ENCODE measurements around the gene SAA2.
"Not testable (repeated sequence)": the region's sequence is repeated elsewhere in the genome, so short reads cannot be mapped to it uniquely, and the experiment has no call there.

Gene SAA2

DNA sequence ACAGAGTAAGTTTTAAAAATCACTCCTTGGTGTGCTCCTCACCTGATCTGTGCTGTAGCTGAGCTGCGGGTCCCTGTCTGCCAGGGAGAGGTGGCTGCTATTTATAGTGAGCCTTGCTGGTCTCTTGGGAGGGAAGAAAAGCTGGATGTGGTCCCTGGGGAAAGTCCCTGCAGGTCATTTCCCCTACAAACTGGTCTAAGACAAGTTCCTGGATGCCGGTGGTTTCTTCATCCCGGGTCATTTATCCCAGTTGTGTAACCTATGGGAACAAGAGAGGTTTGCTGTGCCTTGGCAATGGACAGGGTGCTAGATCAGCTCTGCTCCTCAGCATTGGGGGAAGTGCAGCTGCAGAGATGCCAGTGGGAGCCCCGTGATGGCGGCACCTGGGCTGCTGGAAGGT is at the start of gene SAA2:
SAA2 (minus strand) TSS at position 108 of the 400 bp plus-strand sequence. CDS start 657 bp downstream, outside the sequence.
- DNase-seq, result no peak

DNA sequence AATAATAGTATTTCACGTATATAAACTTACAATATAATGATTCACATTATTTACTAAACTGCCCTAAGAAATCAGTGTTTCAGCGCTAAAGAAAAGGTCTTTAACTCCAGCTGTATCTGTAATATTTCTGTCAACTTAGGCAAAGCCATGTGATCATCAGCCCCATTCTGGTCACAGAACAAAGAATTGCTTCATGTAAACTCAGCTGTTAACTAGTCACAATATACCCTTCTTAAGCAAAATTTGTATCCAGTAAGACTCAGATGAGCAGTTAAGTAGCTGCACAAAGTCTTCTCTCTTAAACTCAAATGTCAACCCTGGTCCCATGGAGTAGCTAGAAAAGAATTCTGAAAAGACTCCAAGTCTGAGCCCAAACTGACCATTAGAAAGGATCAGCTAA is 46.8 kb upstream of the SAA2 start:
- no peak for DNase-seq

DNA sequence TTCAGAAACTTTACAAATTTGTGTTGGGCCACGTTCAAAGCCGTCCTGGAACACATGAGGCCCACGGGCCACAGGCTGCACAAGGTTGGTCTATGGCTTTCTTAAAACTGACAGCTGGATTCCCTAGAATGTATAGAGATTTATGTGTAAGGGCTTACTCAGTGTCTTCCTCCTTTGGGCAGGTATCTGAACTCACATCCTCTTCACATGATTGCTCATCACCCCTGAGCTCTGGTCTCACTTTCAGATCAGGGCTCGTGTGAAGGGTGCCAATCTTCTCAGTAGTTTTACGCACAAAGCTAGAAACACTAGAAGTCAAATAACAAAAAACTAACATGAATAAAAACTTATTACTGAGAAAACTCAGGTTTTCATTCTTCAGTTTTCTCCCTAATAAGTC is 46.4 kb upstream of the SAA2 start:
- no peak for DNase-seq

DNA sequence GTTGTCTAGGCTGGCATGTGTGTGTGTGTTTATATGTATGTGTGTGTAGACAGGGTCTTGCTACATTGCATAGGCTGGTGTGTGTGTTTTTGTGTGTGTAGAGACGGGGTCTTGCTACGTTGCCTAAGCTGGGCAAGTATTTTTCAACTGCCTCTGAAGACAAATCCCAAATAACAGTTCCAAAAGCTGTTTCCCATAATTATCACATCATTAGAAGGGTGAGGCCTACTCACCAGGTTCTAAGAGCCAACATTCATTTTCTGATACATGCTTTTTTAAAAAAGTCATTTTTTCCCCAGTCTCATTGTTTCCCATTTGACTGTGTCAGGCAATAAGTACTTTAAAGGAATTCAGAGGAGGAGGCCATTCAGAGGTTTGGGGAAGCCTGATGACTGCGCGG is 40.4 kb upstream of the SAA2 start:
- DNase-seq, result no peak

DNA sequence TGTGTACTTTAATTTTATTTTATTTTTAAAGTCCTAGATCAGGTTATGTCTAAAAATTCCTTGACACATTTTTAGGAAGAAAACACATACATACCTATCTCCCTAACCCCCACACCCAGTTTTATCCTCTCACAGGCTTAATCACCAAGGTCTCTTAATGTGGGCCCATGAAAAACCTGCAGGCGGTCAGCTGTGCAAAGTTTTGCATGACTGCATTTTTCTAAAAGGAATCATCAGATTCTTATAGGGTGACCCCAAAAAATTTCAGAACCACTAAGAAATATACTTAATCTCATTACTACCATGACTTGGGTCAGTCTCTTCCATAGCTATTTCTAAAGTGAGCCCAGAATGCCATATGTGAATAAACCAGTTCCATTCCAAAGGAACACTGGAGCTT is 37.4 kb upstream of the SAA2 start:
- no peak for DNase-seq

DNA sequence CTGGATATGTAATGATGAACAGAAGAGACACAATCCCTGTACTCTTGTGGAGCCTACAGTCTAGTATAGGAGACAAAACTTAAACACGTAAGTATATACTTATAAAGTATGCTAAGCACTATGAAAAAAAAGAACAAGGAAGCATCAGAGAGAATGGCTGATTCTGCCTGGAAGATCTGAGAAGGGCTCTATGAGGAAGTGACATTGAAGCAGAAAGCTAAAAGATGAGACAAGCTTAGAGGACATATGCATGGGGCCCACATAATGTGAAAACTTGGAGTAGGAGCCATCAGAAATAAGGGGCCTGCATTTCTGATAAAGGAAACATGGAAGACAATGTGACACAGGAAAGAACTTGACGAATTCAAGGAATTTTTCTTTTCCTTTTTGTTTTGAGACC is 34.2 kb upstream of the SAA2 start:
- no peak for DNase-seq

DNA sequence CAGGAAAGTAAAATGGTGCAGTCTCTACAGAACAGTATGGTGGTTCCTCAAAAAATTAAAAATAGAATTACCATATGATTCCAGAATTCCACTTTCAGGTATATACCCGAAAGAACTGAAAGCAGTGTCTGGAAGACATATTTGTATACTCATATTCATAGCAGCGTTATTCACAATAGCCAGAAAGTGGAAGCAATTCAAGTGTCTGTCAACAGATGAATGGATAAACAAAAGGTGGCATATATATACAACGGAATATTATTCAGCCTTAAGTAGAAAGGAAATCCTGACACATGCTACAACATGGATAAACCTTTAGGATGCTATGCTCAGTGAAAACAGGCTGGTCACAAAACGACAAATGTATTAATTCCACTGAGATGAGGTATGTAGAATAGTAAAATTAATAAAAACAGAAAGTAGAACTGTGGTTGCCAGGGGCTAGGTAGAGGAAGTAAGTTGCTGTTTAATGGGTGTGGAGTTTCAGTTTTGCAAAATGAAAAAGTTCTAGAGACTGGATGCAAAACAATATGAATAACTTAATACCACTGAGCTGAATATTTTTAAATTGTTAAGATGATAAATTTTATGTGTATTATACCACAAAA is 32.1 kb upstream of the SAA2 start:
- DNase-seq, result no peak

DNA sequence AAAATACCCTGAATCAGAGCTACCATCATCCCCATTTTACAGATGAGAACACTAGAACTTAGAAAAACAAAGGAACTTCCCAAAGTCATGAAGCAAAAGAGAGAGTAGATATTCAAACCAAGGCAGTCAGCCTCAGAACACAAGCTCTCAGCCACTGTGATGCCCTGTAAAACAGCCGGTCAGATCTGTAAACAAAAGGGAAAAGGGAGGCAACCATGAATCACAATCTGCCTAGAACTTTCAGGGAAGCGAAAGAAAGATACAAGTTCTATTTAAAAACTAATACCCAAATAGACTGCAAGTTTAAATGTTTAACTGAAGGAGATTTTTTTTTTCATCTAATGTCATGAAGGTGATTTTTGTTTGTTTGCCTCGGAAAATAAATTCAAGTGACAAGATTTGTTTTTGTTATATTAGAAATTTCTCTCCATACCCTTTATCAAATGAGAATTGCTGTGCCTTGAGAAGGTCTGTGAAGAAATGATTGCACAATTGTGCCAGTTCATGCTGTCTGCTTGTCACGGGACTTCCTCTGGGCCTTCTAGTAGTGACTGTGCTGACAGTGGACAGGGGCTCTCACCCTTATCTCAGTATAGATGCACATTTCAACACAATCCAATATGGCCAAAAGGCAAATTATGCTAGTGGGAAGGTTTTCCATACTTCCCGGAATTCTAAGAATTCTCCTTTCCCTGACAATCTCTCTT is 29.2 kb upstream of the SAA2 start:
- DNase-seq, result no peak

DNA sequence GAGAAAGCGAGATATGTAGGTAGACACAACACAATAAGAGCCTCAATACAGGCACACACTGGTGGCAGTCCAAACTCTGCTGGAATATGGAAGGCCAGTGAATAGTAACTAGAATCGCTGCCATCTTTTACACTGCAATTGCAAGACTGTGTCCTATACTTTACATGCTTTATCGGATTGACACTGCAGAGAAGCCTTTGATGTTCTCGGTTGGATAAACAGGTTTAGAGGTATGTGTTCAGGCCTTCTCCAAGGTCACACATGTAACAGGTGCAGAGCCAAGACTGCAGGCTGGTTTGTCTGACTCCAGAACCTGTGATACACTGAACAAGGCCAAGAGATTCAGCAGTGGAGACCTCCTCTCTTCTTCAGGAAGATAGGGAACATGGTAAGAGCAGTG is 22.7 kb upstream of the SAA2 start:
- no peak for DNase-seq

DNA sequence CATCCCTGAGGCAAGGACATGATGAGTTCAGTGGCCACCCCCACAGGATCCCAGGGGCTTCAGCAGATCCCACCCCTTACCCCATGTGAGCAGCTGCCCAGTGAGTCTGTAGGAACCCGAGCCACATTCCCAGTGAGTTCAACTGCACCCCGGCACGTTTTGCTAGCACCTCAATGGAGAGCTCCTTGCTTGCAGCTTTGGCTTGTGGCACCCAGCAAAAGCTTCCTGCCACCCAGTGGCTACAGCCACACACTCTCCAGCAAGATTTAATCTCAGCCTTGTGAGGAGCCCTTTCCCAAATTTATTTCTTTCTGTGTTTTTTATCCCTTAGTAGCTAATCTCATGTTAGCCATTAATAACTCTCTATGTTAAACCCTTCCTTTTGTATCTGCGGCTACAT is 21.6 kb upstream of the SAA2 start:
- DNase-seq, result no peak

DNA sequence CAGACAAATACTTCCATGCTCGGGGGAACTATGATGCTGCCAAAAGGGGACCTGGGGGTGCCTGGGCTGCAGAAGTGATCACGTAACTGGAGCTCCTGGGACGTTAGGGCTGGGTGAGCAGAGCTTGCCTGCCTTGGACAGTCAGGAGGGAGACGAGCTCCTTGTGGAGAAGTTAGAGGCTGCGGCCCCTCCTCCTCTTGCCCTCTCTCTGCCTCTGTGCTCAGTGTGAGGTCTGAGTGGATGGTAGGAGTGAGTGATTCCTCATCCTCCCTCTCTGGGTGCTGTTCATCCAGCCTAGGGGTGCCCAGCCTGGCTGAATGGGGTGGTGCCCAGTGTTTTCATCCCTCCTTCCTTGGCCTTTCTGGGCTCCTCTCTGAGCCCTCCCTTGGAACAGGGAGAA is 20.8 kb upstream of the SAA2 start:
- not testable (repeated sequence) for DNase-seq

DNA sequence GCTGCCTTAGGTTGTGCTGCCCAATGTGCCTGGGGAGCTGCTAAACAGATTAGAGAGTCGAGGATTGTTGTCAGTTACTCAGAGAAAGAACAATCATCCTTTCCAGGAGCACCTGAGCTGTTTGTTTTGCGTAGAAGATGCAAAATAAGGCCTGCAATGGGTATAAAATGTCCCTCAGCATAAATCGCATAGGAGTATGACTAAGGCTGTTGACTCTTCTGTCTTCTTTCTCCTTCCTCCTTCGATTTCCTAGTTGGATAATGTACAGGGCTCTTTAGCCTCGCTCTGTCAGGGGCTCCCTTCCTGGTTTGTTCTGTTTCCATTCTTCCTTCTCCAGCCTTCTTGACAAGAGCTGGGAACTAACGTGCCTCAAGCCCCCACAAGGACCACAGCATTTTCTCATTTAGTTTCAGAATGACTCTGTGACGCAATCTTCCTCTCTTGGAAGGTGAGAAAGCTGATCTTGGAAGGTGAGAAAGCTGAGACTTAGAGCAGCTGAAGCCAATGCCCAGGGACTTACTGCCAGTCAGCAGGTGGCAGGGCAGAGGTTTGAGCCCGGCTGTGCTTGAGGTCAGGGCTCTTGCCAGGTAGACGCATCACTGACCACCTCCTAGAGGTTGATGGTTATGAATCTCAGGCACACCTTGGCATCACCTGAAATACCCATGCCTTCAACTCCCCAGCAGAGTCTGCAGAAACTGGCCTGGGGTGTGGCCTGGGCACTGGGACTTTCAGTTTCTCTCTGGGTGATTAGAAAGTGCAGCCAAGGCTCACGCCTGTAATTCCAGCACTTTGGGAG is 19.1 kb upstream of the SAA2 start:
- DNase-seq, result not testable (repeated sequence)

DNA sequence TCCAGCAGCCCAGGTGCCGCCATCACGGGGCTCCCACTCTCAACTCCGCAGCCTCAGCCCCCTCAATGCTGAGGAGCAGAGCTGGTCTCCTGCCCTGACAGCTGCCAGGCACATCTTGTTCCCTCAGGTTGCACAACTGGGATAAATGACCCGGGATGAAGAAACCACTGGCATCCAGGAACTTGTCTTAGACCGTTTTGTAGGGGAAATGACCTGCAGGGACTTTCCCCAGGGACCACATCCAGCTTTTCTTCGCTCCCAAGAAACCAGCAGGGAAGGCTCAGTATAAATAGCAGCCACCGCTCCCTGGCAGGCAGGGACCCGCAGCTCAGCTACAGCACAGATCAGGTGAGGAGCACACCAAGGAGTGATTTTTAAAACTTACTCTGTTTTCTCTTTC is 17.5 kb upstream of the SAA2 start, which contains the start of gene SAA1:
SAA1 (plus strand) TSS at position 316 of the 400 bp plus-strand sequence. CDS start 624 bp downstream, outside the sequence.
- DNase-seq, result no peak

DNA sequence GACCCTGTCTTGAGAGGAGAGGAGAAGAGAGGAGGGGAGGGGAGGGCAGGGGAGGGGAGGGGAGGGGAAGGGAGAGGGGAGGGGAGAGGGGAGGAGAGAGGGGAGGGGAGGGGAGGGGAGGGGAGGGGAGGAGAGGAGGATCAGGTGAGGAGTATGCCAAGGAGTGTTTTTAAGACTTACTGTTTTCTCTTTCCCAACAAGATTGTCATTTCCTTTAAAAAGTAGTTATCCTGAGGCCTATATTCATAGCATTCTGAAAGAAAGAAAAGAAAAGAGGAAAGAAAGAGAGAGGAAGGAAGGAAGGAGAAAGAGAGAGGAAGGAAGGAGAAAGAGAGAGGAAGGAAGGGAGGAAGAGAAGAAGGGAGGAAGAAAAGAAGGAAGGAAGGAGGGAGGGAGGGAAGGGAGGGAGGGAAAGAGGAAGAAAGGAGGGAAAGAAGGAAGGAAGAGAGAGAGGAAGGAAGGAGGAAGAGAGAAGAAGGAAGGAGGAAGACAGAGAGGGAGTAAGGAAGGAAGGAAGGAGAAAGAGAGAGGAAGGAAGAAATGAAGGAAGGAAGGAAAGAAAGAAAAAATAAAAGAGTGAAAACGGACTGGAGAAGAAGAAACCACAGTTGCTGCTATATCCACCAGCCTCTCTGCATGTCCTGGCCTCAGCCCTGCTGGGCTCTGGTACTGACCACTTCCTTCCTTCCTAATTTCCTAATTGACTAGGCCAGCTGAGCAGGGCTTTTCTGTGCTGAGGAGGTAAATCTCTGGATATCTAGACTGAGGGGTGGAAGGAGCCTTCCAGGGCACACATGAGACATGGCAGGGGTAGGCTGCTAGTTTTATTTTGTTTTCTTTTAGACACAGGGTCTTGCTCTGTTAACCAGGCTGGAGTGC is 16.4 kb upstream of the SAA2 start:
- DNase-seq, result no peak

DNA sequence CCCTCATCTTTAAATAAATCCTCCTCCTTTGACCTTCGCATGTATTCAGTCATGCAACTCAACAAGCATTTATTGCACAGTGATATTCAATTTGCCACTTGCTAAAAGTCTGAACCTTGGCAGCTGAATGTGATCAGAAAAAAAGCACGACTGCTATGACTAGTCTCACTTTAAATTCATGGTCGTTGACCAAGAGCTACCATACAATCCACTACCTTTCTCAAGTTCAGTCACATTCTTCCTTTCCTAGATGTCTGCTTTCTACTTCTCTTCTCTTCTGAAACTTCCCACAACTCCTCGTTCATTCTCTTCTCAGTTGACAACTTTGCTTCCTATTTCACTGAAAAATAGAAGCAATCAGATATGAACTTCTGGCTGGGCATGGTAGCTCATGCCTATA is 15.6 kb upstream of the SAA2 start:
- no peak for DNase-seq

DNA sequence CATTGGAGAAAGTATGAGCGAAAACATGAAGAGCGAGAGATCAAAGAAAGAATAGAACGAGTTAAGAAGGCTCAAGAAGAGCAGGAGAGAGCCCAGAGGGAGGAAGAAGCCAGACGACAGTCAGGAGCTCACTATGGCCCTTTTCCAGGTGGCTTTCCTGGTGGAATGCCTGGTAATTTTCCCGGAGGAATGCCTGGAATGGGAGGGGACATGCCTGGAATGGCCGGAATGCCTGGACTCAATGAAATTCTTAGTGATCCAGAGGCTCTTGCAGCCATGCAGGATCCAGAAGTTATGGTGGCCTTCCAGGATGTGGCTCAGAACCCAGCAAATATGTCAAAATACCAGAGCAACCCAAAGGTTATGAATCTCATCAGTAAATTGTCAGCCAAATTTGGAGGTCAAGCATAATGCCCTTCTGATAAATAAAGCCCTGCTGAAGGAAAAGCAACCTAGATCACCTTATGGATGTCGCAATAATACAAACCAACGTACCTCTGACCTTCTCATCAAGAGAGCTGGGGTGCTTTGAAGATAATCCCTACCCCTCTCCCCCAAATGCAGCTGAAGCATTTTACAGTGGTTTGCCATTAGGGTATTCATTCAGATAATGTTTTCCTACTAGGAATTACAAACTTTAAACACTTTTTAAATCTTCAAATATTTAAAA is 14.3 kb upstream of the SAA2 start:
- peak; percentile 47 for DNase-seq

DNA sequence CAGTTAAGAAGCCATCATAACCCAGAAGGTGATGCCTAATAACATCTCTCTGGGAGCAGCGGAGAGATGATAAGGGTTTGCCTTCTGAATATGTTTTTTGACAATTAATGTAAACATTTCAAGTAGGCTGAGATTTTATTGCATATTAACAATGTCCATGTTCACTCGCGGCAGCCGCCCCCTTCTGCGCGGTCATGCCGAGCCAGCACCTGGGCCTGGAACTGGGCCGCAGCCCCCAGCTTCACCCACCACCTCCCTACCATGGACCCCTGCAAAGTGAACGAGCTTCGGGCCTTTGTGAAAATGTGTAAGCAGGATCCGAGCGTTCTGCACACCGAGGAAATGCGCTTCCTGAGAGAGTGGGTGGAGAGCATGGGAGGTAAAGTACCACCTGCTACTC is 13.3 kb upstream of the SAA2 start:
- DNase-seq, result no peak

DNA sequence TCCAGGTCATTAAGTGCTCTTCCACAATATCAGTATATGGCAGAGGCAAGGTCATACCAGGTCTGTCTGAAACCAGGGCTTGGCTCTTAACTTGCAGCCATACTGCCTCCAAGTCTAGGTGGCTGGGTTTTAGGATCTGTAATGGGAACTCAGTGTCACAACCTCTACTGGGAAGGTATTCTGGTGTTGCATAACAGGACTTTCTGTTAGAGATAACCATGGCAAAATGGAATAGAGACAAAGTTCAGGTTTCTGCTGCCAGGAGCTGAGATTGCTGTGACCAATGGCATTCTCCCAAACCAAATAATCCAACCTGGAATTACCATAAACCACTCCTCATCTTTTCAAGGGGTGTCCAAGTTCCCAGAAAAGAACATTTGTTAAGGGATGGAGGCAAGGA is 10.8 kb upstream of the SAA2 start:
- DNase-seq, result no peak

DNA sequence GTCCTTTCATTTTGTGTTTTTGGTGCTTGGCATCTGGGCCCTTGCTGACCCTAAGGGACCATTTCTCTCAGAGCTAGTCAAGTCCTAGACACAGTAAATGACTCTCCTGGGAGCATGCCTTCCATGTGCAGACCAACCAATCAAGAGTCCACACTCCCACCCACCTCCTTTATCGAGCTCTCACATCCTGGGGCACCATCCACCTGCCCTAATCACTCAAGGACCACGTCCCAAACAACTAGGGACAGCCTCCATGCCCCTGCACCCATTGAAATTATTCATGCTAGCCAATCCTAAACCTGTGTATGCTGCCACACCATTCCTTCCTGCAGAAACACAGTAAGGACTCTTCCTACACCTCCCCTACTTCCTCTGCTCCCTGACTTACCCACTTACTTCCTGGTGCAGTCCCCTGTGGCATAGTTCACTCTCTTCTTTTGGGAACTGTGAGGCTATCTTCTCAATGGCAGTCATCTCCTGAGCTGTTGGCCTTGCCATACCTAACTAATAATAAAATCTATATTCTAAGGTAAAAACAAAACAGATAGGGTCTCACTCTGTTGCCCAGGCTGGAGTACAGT is 6.4 kb upstream of the SAA2 start:
- no peak for DNase-seq

DNA sequence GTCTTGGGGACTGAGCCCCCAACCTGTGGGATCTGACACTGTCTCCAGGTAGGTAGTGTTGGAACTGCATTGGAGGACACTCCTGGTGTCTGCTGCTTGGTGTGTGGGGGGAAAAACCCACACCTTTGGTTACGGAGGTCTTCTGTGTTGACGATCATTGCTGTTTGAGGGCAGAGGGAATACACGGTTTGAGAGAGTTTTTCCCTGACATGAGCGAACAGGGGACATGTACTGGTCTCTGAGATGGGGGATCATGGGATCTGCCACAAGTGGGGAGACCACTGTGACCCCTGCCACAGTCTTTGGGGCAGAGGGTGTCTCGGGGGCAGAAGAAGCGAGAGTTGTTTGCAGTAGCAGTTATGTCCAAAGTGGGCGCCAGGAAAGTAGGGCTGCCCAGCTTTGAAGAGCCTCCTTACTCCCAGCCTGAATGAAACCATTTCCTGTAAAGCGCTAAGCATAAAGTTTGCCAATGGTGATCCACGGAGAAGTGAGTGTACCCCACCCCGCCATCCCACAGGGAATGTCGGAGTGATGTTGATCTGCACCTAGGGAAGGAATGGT is 5.4 kb upstream of the SAA2 start:
- no peak for DNase-seq

DNA sequence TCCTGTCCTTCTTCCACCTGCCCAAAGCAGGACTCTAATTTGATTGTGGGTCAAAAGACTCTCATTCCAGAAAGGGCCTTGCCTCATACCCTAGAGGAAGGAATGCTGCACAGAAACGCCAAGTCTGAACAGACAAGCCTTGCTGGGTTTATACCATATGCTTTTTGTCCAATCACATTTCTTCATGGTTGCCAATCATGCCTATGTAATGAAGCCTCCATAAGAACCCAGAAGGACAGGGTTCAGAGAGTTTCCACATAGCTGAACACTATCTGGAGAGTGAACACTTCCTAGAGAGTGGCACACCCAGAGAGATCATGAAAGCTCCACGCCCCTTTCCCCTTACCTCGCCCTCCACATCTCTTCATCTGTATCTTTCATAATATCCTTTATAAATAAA is 4.8 kb upstream of the SAA2 start:
- DNase-seq, result no peak

DNA sequence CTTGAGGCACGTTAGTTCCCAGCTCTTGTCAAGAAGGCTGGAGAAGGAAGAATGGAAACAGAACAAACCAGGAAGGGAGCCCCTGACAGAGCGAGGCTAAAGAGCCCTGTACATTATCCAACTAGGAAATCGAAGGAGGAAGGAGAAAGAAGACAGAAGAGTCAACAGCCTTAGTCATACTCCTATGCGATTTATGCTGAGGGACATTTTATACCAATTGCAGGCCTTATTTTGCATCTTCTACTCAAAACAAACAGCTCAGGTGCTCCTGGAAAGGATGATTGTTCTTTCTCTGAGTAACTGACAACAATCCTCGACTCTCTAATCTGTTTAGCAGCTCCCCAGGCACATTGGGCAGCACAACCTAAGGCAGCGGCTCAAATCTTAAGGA is 1.3 kb downstream of the SAA2 start:
- DNase-seq, result not testable (repeated sequence)

All from NCI-H226 (cell line).